Medulla oblongata (tissue), 1 donor: ENCODE results near the gene SRRM4.

Source experiments
- DNase-seq: peaks from one replicate; pipeline ENCODE4 v3.0.0-alpha.2; 2015; ENCODE audit errors: extremely low spot score

The SRRM4 gene

GRCh38 chr12:119201789-119202543, 220.6 kb downstream of the SRRM4 start:
- DNase-seq: no peak

- DNase-seq: no peak
Measured at GRCh38 chr12:119202544-119202943, 221.2 kb downstream of the SRRM4 start.

- DNase-seq: no peak
Measured at GRCh38 chr12:119204131-119204530, 222.8 kb downstream of the SRRM4 start.

GRCh38 chr12:119204671-119205285, 223.4 kb downstream of the SRRM4 start:
- no peak for DNase-seq

GRCh38 chr12:119206348-119207062, 225.2 kb downstream of the SRRM4 start:
- no peak for DNase-seq

GRCh38 chr12:119207063-119207560, 225.8 kb downstream of the SRRM4 start:
- DNase-seq: no peak

GRCh38 chr12:119208626-119209061, 227.3 kb downstream of the SRRM4 start:
- peak; percentile 87 for DNase-seq

GRCh38 chr12:119211884-119212283, 230.5 kb downstream of the SRRM4 start:
- no peak for DNase-seq
